Activated CD8-positive, alpha-beta memory T cell treated with anti-CD3 and anti-CD28 coated beads for 1 hour (primary cell): Measurements from ENCODE around the gene GPRC5B.

ENCODE experiments used
- DNase-seq, 2 donors: peaks; one replicate each; pipeline ENCODE4 v3.0.0-alpha.2; 2020; ENCODE audit warnings: low read depth in 1 of 2; ENCODE audit errors: extremely low read depth in 1 of 2

Gene GPRC5B

DNA sequence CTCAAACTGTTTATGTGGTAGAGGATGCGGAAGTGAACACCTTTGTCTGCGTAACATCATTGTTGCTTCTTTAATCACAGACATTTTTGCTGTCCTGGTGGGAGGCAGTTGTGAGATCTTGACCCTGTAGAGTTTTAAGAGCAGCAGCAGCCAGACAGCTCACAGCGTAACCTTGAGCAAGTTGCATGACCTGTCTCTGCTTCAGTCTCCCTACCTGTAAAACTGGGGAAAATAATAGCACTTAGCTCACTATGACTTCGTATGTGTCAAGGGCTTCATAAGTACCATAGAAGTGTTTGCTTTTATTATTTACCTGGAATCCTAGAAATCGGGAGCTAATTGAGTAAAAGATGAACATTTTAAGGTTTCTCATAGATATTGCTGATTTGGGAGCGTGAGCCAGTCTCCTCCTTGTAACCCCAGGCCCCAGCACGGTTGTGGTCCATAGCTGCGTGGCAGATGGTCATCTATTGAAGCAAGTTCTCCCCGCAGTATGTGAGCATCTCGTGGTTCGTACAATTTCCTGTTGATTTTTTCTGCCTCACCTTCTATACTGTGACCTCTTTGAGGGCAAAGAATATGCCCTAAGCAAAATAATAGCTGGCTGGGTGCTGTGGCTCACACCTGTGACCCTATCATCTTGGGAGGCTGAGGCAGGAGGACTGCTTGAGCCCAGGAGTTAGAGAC lies 34.4 kb downstream of the GPRC5B start:
- no peak for DNase-seq

DNA sequence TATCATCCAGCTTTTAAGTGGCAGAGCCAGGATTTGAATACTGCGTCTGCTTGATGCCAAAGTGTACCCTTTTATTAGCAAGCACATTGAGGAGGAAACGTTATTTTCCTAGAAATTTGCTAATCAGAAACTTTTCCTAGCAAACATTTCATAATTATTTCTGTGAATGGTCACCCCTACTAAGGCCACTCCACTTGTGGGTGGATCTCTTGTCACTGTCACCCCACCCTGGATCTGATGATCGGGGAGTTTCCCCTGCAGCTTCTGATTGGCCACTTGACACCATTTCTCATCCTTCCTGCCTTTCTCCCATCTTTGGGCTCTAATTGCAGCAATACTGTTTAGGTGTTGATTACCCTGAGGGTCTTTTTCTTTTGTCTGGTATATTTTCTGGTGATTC lies 35.9 kb downstream of the GPRC5B start:
- no peak for DNase-seq

DNA sequence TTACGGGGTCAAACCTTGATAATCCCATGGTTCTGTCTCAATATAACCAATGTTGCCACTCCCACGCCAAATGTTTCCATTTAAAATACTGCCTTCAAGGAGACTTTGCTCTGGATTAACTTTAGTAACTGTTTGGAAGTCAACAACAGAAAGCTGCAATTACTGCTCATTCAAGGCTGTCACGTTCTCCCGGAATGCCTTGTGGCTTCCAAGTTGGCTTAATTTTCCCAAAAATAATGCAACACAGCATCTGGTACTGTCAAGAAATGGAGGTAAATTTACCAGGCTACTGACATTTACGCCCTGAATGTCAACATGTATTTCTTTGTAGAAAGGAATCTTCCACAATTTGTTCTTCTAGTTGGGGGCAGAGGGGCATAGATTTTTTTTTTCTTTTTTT lies 38.2 kb downstream of the GPRC5B start:
- no peak for DNase-seq

DNA sequence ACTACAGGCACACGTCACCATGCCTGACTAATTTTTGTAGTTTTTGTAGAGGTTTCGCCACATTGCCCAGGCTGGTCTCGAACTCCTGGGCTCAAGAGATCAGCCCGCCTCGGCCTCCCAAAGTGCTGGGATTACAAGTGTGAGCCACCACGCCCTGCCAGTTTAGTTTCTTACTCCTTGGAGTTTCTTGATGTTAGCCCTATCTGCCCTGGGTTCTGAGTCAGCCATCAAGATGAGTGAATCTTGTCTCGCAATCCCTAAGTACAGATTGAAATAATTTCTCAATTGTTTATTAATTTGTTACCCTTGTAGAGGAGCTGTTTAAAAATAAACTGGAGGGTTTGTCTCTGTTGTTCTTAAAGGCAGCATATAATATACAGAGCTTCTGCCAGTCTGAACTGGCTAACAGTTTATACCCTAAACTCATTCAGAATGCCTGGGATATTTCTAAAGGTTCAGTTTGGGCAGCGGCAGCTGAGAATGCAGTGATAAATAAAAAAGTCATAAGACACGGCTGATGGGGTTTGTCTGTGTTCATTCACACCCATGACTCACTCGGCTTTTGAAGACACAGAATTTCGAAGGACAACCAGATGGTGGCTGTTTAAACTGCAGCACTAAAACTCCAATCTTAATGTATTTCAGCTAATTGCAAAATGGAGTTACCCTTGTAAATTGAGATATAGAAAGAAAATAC lies 39.6 kb downstream of the GPRC5B start:
- no peak for DNase-seq

DNA sequence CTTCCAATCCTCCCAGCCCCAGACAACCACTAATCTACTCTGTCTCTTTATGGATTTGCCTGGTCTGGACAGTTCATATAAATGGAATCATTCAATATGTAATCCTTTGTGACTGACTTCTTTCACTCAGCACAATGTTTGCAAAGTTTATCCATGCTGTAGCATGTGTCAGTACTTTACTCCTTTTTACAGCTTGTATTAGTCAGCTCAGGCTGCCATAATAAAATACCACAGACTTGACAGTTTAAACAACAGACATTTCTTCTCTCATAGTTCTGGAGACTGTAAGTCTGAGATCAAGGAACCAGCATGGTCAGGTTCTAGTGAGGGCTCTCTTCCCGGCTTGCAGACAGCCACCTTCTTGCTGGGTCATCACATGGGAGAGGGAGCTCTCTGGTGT lies 41.3 kb downstream of the GPRC5B start:
- no peak for DNase-seq

DNA sequence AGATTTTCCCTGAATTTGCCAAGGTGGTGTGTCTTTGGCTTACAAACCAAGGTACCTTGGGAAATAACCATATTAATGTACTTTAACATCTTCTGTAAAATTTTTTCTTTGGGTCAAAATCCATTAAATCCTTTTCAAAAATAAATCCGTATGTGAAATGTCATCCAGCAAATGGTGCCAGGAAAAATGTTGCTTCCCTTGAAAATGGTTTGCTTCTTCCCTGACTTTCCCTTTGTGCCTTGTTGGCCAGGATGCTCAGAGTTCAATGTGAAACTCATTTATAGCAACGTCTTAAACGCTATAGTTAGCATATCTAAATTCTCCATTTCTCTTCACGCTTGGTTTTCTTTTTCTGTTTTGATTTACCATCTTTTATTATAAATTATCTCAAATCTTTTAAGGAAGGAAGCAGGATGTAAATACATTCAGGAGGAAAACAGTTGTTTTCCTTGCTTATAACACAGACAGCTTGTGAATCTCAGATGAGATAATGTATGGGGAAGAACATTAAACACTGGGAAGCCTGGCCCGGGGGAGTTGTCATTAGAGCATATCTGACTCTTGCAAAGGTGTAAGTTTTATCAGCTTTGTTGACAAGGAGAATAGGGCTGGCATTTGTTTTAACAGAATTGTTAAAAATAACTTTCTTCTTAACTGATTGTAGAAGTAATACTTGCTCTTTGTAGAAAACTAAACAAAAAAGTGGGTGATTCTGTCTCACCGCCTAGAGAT lies 42.1 kb downstream of the GPRC5B start:
- DNase-seq, result no peak

DNA sequence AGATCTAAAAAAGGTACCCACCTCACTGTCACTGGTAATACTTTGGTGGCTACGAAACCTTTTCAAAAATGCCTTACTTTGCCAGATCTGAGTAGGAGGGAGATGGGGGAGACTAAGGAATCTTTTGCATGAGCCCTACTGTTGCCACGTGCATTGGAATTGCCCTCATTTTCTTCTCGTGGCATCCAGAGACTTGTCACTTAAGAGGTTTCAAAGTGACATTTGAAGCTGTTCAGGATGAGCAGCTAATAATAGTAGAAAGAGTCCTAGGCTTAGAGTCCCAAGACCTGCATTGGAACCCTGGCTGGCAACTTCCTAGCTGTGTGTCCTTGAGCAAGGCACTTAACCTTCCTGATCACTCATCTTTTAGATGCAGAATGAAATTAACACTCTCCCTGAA lies 43.5 kb downstream of the GPRC5B start:
- no peak for DNase-seq

DNA sequence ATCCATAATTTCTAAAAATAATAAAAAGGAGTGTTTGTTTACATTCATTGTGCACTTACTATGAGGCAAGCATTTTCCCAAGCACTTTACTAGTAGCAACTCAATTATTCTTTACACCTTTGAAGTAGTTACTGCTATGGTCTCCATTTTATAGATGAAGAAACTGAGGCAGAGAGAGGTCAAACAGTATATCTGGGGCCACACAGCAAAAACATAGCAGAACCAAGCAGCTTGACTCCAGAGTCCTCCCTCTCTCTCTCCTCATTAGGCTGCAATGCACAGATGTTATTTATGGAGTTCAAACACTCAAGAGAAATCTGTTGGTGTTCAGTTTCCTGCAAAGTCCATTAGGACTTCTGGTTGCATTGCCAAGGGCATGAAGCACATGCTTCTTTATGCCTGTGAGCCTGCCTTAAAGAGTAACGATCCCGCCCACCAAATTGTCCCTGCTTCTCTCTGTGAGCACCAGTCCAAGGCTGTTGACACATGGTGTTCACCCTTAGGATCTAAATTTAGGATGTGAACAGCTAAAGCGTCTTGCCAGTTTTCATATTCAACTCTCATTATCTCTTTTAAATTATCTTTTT lies 44.0 kb downstream of the GPRC5B start:
- no peak for DNase-seq

DNA sequence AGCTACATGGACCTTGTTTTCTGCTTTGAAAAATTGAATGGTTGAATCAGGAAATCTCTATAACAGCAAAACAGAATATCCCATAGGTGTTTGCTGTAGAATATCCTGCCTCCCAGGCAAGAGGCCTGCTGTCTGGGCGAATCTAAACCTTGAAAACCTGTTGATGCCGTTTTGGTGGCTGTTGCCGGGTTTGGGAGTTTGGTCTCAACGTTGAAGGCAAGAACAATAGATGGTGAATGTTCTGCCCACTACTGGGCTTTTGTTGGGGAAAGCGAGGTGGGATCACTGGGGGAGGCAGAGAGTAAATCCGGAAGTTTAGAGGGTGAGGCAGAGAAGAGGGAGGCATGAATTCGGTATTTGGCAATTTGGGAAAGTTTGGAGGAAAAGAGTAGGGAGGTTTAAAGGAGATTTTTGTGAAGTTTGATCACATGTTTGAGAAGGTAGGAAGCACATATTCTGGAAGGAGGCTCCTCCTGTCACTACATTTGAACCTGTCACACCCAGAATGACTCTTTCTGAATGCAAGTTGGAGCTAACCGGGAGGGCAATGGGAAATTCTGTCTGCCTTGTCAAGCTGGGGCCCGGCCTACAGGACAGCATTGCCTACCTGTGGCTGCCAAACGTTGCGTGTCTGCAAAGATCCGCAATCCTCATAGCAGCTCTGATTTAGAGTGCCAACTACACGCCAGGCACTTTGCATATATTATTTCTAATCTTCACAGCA lies 46.5 kb downstream of the GPRC5B start:
- DNase-seq, result no peak

DNA sequence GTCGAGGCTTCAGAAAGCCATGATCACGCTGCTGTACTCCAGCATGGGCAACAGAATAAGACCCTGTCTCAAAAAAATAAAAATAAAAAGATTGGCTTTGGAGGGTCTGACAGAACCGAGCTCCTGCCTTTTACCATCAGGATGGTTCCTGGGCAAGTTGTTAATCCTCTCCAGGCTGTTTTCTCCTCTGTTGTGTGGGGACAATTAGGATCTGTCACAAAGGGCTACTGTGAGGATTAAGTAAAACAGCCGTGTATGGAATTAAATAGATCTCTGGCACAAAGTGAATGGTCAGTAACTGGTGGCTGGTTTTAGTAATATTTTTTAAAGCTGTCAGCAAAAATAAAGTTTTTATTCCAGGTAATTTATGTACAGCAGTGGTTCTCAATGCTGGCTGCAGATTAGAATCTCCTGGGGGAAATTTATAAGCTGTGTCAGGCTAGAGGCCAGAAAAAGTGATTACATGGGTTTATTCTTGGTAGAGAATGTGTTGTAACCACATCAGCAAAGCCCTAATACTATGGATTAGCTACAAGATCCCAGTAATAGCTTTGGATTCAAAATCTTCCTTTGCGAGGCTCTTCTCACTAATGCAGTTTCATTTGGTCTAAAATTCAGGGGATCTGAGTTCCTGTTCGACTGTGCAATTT lies 47.2 kb downstream of the GPRC5B start:
- no peak for DNase-seq

DNA sequence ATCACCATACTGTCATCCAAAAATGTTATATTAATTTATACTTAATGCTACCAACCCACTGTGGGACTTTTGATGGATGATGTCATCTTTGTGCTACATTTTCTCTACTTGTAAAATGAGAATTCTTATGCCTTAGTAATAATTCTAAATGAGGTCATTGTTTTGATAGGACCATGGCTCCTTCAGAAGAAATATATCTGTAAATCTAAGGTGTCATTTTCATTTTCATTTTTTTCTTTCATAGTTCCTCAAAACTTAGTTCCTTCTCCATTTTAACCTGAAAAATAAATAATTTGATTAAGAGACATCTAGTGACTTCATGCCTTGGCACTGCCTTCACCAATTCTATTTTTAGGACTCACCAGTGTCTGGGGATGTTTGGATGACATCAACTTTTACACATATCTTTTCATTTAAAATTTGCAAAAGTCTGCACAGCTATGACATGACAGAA lies 48.7 kb downstream of the GPRC5B start:
- no peak for DNase-seq

DNA sequence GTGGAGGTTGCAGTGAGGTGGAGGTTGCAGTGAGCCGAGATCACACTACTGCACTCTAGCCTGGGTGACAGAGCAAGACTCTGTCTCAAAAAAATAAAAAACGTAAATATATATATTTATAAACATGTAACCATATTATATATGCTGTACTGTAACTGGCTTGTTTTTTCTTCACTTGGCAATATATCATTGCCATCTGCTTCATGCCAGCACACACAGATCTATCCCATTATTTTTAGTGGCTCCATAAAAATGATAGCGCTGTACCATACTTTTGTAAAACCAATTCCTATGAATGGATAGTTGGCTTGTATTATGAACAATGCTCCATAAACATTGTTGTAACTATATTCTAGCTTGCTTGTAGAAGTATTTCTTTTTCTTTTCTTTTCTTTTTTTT lies 49.5 kb downstream of the GPRC5B start:
- DNase-seq, result no peak

DNA sequence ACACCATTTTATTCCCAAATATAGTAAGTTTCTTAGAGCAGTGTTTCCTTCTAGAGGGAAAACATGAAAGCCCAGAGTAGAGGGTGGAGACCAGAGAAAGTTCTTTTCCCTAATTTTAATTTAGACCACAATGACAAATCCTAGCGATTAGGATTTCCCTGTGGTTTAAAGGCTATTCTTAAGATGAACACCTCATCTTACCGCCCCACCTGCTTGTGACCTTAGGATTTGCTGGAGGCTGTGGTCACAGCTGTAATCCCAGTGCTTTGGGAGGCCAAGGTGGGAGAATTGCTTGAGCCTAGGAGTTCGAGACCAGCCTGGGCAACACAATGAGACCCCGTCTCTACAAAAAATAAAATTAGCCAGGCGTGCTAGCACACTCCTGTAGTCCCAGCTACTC lies 51.1 kb downstream of the GPRC5B start:
- DNase-seq, result no peak

DNA sequence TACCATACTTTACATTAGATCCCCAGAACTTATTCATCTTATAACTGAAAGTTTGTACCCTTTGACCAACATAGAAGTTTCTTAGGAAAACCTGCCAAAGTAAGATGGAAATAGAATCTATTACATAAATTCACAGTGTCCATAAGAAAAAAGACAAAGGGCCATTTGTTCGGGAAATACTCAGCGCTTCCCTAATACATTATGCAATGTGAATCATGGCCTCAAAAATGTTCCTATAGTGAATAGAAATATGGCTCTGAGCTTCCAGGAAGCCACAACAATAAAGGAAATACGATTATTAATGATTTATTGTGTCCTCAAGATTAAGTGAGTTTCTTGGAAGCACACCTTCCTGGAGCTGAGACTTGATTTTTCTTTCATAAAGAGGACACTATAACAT lies 51.5 kb downstream of the GPRC5B start:
- no peak for DNase-seq

DNA sequence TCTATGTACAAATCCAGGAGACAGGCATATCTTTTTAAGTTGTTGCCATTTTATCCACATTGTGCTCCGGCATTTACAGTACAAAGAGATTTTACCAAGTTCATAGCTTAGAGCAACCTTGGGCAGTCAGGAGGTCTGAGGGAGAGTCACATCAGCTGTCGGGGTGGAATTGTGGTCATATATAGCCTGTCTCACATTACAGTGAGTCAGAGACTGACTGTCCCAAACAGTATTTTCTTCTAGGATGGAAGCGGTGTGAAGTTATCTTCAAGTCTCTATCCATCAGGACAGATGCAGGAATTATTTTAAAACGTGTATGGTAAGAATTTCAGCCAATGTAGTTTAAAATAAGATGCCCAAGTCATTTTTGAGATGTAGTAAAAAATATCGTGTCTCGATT lies 53.0 kb downstream of the GPRC5B start:
- no peak for DNase-seq

DNA sequence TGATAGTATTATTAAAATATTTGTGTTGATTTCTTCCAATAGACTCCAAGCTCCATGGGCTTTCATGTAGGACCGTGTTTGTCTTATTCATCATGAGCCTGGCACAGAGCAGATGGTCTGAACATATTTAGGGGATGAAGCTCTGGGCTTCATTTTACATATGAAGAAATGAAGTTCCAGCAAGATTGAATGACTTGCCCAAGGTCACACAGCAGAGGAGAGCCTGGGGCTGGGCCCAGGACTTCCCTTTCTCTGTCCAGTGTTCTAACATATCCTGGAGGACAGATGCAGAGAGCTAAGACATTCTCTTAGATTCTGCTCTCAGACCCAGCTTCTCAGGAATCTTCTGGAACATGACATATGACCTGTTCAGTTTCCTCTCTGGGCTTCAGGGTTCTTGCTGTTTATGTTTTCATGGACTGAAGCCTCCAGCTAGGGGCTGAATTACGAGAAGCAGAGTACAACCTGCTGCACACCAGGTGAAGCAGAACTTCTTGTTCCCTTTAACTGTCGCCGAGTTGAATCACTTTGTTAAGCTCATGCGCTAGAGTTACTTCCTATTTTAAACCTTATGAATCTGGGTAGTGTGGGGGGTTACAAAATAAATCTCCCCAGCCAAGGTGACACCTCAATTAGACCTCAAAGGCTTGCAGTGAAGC lies 53.6 kb downstream of the GPRC5B start:
- no peak for DNase-seq

DNA sequence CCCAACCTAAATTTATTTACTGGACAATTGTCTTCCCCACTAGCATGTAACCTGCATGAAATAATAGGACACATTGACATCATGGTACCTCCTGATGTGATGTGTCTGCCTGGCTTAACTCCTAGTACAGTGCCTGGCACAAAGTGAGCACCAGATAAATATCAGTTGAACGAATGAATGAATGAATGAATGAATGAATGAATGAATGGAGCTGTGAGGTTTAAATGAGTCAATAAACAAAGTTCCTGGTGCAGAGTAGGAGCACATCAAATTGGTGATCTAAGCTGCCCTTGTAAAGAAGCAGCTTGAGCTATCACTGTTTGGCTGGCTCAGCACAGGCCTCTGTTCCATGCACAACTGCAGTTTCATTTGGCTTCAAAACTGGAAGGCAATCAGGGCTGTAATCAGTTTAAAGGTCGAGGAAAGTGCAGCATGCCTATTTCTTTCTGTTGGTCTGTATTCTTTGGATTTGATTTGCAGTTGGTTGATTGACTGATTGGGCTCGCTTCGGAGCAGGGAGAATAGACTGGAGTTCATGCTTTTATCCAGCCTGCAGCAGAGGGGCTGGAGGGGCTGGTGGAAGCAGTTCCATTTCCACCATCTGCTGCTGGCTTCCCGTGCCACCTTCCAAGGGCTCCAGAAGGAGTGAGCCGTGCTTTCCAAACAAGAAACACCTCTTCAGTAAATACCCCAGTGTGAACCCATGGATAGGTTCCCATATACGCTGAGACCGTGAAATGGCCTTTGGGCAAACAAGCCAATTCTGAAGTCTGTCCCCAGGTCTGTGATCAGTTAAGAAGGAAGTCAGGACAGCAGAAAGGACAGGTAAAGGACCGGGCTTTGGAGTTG lies 54.6 kb downstream of the GPRC5B start:
- DNase-seq, result no peak

DNA sequence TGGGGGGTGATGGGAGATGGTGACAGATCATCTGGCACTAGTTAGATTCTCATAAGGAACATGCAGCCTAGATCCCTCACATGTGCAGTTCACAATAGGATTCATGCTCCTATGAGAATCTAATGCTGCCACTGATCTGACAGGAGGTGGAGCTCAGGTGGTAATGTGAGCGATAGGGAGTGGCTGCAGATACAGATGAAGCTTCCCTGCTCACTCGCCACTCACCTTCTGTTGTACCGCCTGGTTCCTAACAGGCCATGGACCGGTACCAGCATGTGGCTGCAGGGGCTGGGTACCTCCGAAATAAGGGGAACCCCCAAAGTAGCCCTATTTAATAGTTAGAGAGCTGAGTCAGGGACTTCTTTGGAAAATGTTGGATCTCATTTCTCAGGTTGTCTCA lies 60.4 kb downstream of the GPRC5B start:
- no peak for DNase-seq

DNA sequence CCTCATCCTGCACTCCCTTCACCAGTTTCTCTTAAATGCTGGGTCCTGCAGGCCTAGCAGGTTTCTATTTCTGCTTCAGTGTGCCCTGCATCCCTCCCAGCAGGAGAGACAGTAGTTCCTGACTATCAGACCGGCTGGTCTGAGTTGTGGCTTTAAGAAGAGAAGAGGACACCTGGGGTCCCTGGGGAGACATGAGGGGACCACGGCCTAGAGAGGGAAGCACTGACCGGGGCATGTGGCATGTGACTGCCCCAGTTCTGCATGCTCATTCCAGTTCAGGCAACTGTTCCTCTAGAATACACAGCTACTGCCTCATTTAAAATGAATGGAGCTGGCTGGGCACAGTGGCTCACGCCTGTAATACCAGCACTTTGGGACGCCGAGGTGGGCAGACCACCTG lies 61.3 kb downstream of the GPRC5B start:
- no peak for DNase-seq
